Measurements from ENCODE around the gene PCDHB14.

DNA sequence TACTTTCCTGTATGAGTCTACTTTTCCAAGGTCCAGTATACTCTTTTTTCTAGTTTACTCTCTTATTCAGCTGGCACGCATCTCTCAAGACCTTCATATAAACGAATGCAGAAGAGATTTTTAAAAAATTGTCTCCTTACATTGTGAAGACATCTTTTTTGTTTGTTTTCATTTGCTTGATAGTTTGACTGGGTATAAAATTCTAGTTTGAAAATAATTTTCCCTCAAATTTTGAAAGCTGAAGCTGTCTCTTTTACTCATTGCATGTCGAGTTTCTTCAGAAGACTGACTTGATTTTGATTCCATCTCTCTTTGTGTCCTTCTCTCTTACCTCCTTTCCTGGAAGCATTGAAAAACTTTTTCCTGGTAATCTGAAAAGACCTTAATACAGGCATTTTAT is 26.8 kb upstream of the PCDHB14 start:
- no peak for TF ChIP-seq POLR2A (IDR thresholded peaks at IDR 0.05)
- TF ChIP-seq, protein P1, sequence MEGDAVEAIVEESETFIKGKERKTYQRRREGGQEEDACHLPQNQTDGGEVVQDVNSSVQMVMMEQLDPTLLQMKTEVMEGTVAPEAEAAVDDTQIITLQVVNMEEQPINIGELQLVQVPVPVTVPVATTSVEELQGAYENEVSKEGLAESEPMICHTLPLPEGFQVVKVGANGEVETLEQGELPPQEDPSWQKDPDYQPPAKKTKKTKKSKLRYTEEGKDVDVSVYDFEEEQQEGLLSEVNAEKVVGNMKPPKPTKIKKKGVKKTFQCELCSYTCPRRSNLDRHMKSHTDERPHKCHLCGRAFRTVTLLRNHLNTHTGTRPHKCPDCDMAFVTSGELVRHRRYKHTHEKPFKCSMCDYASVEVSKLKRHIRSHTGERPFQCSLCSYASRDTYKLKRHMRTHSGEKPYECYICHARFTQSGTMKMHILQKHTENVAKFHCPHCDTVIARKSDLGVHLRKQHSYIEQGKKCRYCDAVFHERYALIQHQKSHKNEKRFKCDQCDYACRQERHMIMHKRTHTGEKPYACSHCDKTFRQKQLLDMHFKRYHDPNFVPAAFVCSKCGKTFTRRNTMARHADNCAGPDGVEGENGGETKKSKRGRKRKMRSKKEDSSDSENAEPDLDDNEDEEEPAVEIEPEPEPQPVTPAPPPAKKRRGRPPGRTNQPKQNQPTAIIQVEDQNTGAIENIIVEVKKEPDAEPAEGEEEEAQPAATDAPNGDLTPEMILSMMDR (IDR thresholded peaks at IDR 0.05) = no peak

All from lower leg skin (tissue), 3 donors.